HG03439 (cell line): ENCODE results near the gene MYOC.
"Not testable (repeated sequence)": the region's sequence is repeated elsewhere in the genome, so short reads cannot be mapped to it uniquely, and the experiment has no call there.

Source experiments
- ATAC-seq: cut with Tn5 transposase; IDR thresholded peaks from one replicate; pipeline ENCODE4 v1.9.1; 2021; ENCODE audit warnings: mild to moderate bottlenecking, moderate library complexity; ENCODE audit not compliant: unreplicated experiment

Gene MYOC

GRCh38 chr1:171611306-171611705 is 41.2 kb downstream of the MYOC start:
- no peak for ATAC-seq

GRCh38 chr1:171610385-171610784 is 42.1 kb downstream of the MYOC start:
- ATAC-seq: no peak

GRCh38 chr1:171606402-171606941 is 46.0 kb downstream of the MYOC start:
- no peak for ATAC-seq

- ATAC-seq: not testable (repeated sequence)
Measured at GRCh38 chr1:171603042-171603441, 49.4 kb downstream of the MYOC start.

GRCh38 chr1:171600862-171601261 is 51.6 kb downstream of the MYOC start:
- ATAC-seq: no peak

GRCh38 chr1:171600310-171600709 is 52.2 kb downstream of the MYOC start:
- not testable (repeated sequence) for ATAC-seq

GRCh38 chr1:171597203-171597602 is 55.3 kb downstream of the MYOC start:
- no peak for ATAC-seq

GRCh38 chr1:171596705-171597104 is 55.8 kb downstream of the MYOC start:
- no peak for ATAC-seq

GRCh38 chr1:171596119-171596518 is 56.4 kb downstream of the MYOC start:
- no peak for ATAC-seq

GRCh38 chr1:171595324-171595723 is 57.2 kb downstream of the MYOC start:
- no peak for ATAC-seq

GRCh38 chr1:171590022-171590421 is 62.5 kb downstream of the MYOC start:
- no peak for ATAC-seq

GRCh38 chr1:171588230-171588629 is 64.3 kb downstream of the MYOC start:
- no peak for ATAC-seq

- no peak for ATAC-seq
Measured at GRCh38 chr1:171585715-171586114, 66.8 kb downstream of the MYOC start.
